HepG2 (cell line): ENCODE results near the gene DYDC2.
A peak's percentile ranks its signal among the peaks of the same experiment; 100 is the strongest.

ENCODE experiments used
- ARID2 ChIP-seq: sonication (generic); formaldehyde crosslinking; IDR thresholded peaks from 2 replicates; pipeline ENCODE4 v1.8.1; 2022; ENCODE audit warnings: mild to moderate bottlenecking, missing genetic modification reagents, borderline replicate concordance
- BRCA1 ChIP-seq: sonication (generic); formaldehyde crosslinking; IDR thresholded peaks from 2 replicates; pipeline ENCODE4 v1.4.0; 2020; ENCODE audit warnings: missing genetic modification reagents
- EP300 ChIP-seq, 3 experiments: sonication (generic) in 1 of 3; formaldehyde crosslinking in 1 of 3; IDR thresholded peaks; 2 replicates each; pipeline versions ENCODE4 v1.5.1 to v1.6.1; 2011 to 2020; ENCODE audit warnings: low read depth in 2 of 3, low read length in 2 of 3, borderline replicate concordance in 1 of 3, improper control_type of control experiment in 1 of 3, mild to moderate bottlenecking in 1 of 3, missing genetic modification reagents in 1 of 3, moderate library complexity in 1 of 3
- EZH2 ChIP-seq: conservative IDR thresholded peaks from 2 replicates; pipeline ENCODE4 v1.6.1; 2012; ENCODE audit warnings: mild to moderate bottlenecking, low read depth, low read length, moderate library complexity
- FOXA3 ChIP-seq: IDR thresholded peaks from 2 replicates; pipeline ENCODE4 v1.6.1; 2016; ENCODE audit warnings: missing genetic modification reagents, missing compliant biosample characterization
- JUN ChIP-seq: sonication (generic); formaldehyde crosslinking; IDR thresholded peaks from 2 replicates; pipeline ENCODE4 v1.4.0; 2020; ENCODE audit warnings: mild to moderate bottlenecking, missing genetic modification reagents
- TBP ChIP-seq: sonication (generic); formaldehyde crosslinking; IDR thresholded peaks from 2 replicates; pipeline ENCODE4 v1.5.0; 2020; ENCODE audit warnings: missing genetic modification reagents
- TCF12 ChIP-seq, 2 experiments: fragments of 450-650 bp in 1 of 2; sonication (generic) in 1 of 2; formaldehyde crosslinking in 1 of 2; IDR thresholded peaks; 2 replicates each; pipeline versions ENCODE4 v1.6.1 to v1.8.0; 2017 to 2022; ENCODE audit warnings: antibody characterized with exemption in 1 of 2, mild to moderate bottlenecking in 1 of 2, missing genetic modification reagents in 1 of 2, moderate library complexity in 1 of 2
- ZFP62 ChIP-seq: sonication (generic); formaldehyde crosslinking; IDR thresholded peaks from 2 replicates; pipeline ENCODE4 v1.4.0; 2020; ENCODE audit warnings: missing genetic modification reagents
- ZNF615 ChIP-seq: sonication (generic); formaldehyde crosslinking; IDR thresholded peaks from 2 replicates; pipeline ENCODE4 v1.5.0; 2020; ENCODE audit warnings: mild to moderate bottlenecking, missing genetic modification reagents, borderline replicate concordance
- ZSCAN9 ChIP-seq: IDR thresholded peaks from 2 replicates; pipeline ENCODE4 v1.6.1; 2016; ENCODE audit warnings: borderline replicate concordance
- TF ChIP-seq, protein P1 (sequence below): sonication (generic); formaldehyde crosslinking; IDR thresholded peaks from 2 replicates; pipeline ENCODE4 v1.5.0; 2020; ENCODE audit warnings: mild to moderate bottlenecking, missing genetic modification reagents, moderate library complexity
- TF ChIP-seq, protein P2 (sequence below): sonication (generic); formaldehyde crosslinking; IDR thresholded peaks from 2 replicates; pipeline ENCODE4 v1.9.0; 2021; ENCODE audit warnings: missing genetic modification reagents, borderline replicate concordance

DNA sequence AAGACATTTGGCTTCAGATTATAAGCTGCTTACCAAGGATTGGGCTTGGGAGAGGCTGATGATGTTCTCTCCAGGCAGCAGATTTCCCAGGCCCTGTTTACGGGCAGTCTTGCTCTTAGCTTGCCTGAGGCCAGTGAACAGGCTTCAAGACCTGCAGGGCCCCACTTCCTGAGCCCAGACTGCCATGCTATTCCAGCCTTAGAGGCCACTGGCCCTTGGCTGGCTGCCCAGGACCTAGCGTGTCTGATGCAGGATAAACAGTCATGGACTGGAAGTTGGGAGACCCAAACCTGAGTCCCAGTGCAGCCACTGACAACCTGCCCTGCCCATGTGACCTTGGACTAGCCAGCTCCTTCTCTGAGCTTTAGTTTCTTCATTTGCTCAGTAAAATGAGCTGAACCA is 54.7 kb downstream of the DYDC2 start:
- TF ChIP-seq EP300 (IDR thresholded peaks at IDR 0.05; ENCODE audit: low read depth in 2 of 2, low read length in 2 of 2) (no peak), EP300 (CRISPR knock-in tag; IDR thresholded peaks at IDR 0.05; ENCODE audit: borderline replicate concordance) (no peak), ZSCAN9 (CRISPR knock-in tag) (no peak), TCF12 (IDR thresholded peaks at IDR 0.05) (no peak), TCF12 (CRISPR knock-in tag; IDR thresholded peaks at IDR 0.05) (no peak), TBP (CRISPR knock-in tag) (no peak), ZNF615 (CRISPR knock-in tag) (no peak), ARID2 (CRISPR knock-in tag) (no peak), EZH2 (no peak), ZFP62 (CRISPR knock-in tag) (no peak), FOXA3 (CRISPR knock-in tag) (0 out of 2 replicates have a peak, but pooled peaks have one; percentile 37), BRCA1 (CRISPR knock-in tag) (no peak), JUN (CRISPR knock-in tag) (no peak)
- TF ChIP-seq, protein P1, sequence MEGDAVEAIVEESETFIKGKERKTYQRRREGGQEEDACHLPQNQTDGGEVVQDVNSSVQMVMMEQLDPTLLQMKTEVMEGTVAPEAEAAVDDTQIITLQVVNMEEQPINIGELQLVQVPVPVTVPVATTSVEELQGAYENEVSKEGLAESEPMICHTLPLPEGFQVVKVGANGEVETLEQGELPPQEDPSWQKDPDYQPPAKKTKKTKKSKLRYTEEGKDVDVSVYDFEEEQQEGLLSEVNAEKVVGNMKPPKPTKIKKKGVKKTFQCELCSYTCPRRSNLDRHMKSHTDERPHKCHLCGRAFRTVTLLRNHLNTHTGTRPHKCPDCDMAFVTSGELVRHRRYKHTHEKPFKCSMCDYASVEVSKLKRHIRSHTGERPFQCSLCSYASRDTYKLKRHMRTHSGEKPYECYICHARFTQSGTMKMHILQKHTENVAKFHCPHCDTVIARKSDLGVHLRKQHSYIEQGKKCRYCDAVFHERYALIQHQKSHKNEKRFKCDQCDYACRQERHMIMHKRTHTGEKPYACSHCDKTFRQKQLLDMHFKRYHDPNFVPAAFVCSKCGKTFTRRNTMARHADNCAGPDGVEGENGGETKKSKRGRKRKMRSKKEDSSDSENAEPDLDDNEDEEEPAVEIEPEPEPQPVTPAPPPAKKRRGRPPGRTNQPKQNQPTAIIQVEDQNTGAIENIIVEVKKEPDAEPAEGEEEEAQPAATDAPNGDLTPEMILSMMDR (CRISPR knock-in tag) = no peak
- TF ChIP-seq, protein P2, sequence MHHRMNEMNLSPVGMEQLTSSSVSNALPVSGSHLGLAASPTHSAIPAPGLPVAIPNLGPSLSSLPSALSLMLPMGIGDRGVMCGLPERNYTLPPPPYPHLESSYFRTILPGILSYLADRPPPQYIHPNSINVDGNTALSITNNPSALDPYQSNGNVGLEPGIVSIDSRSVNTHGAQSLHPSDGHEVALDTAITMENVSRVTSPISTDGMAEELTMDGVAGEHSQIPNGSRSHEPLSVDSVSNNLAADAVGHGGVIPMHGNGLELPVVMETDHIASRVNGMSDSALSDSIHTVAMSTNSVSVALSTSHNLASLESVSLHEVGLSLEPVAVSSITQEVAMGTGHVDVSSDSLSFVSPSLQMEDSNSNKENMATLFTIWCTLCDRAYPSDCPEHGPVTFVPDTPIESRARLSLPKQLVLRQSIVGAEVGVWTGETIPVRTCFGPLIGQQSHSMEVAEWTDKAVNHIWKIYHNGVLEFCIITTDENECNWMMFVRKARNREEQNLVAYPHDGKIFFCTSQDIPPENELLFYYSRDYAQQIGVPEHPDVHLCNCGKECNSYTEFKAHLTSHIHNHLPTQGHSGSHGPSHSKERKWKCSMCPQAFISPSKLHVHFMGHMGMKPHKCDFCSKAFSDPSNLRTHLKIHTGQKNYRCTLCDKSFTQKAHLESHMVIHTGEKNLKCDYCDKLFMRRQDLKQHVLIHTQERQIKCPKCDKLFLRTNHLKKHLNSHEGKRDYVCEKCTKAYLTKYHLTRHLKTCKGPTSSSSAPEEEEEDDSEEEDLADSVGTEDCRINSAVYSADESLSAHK = no peak
